ENCODE data around the gene F11.

DNA sequence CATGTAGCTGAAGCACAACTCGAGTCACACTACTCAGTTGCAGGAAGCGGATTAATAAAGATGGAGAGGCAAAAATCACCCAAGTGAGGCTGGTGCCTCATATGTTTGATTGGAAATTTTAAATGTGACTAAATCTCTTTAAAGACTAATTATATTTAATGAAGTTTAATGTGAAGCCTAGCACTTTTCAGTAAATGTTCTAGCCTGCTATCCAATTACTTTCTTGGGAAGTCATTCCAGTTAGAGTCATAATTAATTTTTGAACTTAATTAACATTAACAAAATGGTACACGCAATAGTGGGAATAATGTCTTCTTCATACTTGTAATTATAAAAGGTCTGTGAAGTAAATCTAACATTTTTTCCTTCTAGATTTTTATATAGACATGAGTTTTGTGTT, 20.6 kb downstream of the F11 start:
- TF ChIP-seq CTCF (IDR thresholded peaks at IDR 0.05; ENCODE audit: low read depth, low read length) (no peak), EZH2phosphoT487 (IDR thresholded peaks at IDR 0.05; ENCODE audit: low read depth) (no peak)

Measured in OCI-LY3 (cell line).